GM12878 (cell line): ENCODE results near the gene CYREN. TPM values are rescaled to one million over a fixed set of nuclear protein-coding genes. Genes with fewer than 3 reads are reported as not detected.

ENCODE experiments used
- ATAC-seq: fragments of 200-7000 bp; cut with Tn5 transposase; 3 replicates; pipeline ENCODE4 v1.9.1; 2020; ENCODE audit warnings: mild to moderate bottlenecking, moderate library complexity
- BruUV-seq: library from RNA; stranded (reverse); fragments of 400-500 nt; replicated peaks from 2 replicates; lab custom pipeline; 2021; lab: Mats Ljungman, UMichigan
- CTCF ChIA-PET: fragments of 300-600 bp; sonication (Branson Sonifier 250); formaldehyde crosslinking; extraction: SDS; loops from one replicate; lab custom pipeline; 2021; ENCODE audit warnings: inconsistent platforms; lab: Yijun Ruan, JAX
- POLR2A ChIA-PET: fragments of 350-600 bp; formaldehyde crosslinking; extraction: SDS; loops from one replicate; lab custom pipeline; 2021; ENCODE audit warnings: inconsistent platforms; lab: Charles Lee
- RAD21 ChIA-PET: fragments of 300-600 bp; sonication (Branson Sonifier 250); formaldehyde crosslinking; loops from one replicate; lab custom pipeline; 2023; ENCODE audit warnings: antibody characterized with exemption; ENCODE audit not compliant: unreplicated experiment; lab: Charles Lee
- SMC1A ChIA-PET: fragments of 300-600 bp; sonication (Branson Sonifier 250); formaldehyde crosslinking; loops from one replicate; lab custom pipeline; 2023; ENCODE audit not compliant: unreplicated experiment, uncharacterized antibody; lab: Charles Lee
- DNase-seq: peaks from one replicate; pipeline ENCODE4 v3.0.0-alpha.2; 2011; ENCODE audit warnings: low read depth, low spot score
- FAIRE-seq: peaks from 3 replicates; lab custom pipeline; 2011; peaks lifted over from hg19 to GRCh38; lab: Jason Lieb, UNC
- H2AFZ ChIP-seq: 2 replicates; pipeline ENCODE4 v1.6.0; 2011; ENCODE audit warnings: low read depth, low read length, control low read depth; ENCODE audit not compliant: control insufficient read depth
- H3K27ac ChIP-seq: 2 replicates; pipeline ENCODE4 v1.5.1; 2011; ENCODE audit warnings: control low read depth; ENCODE audit not compliant: control insufficient read depth, insufficient read depth
- H3K27me3 ChIP-seq, 2 experiments: replicated peaks in 1 of 2; 2 replicates each; pipeline versions ENCODE4 v1.6.0 to v1.6.1; 2011; ENCODE audit warnings: low read length in 1 of 2; ENCODE audit not compliant: control insufficient read depth in 2 of 2, insufficient read depth in 2 of 2
- H3K36me3 ChIP-seq, 2 experiments: 2 replicates each; pipeline ENCODE4 v1.5.1; 2011; ENCODE audit warnings: low read length in 1 of 2; ENCODE audit not compliant: control insufficient read depth in 2 of 2, insufficient read depth in 2 of 2
- H3K4me1 ChIP-seq: 2 replicates; pipeline ENCODE4 v1.6.1; 2011; ENCODE audit warnings: mild to moderate bottlenecking, low read length, moderate library complexity, mixed read lengths; ENCODE audit not compliant: control insufficient read depth, insufficient read depth
- H3K4me2 ChIP-seq: 2 replicates; pipeline ENCODE4 v1.6.0; 2011; ENCODE audit warnings: control low read depth; ENCODE audit not compliant: control insufficient read depth, insufficient read depth
- H3K4me3 ChIP-seq: fragments of 200-600 bp; sonication (generic); 2 replicates; pipeline ENCODE4 v1.5.1; 2016
- H3K79me2 ChIP-seq: 2 replicates; pipeline ENCODE4 v1.6.0; 2011; ENCODE audit warnings: low read length; ENCODE audit not compliant: control insufficient read depth, insufficient read depth
- H3K9ac ChIP-seq: 2 replicates; pipeline ENCODE4 v1.8.0; 2011; ENCODE audit warnings: low read length, control low read depth, mixed read lengths; ENCODE audit not compliant: control insufficient read depth, insufficient read depth
- H3K9me3 ChIP-seq: replicated peaks from 3 replicates; pipeline ENCODE4 v1.5.1; 2011; ENCODE audit warnings: mild to moderate bottlenecking, low read length; ENCODE audit not compliant: control insufficient read depth, insufficient read depth
- H4K20me1 ChIP-seq: 2 replicates; pipeline ENCODE4 v1.6.0; 2011; ENCODE audit not compliant: control insufficient read depth, insufficient read depth
- BMI1 ChIP-seq: fragments of 450-650 bp; IDR thresholded peaks from 2 replicates; pipeline ENCODE4 v1.6.1; 2016; ENCODE audit warnings: mild to moderate bottlenecking, moderate library complexity, borderline replicate concordance
- CBX3 ChIP-seq: fragments of 200-600 bp; sonication (generic); IDR thresholded peaks from 2 replicates; pipeline ENCODE4 v1.6.1; 2016; ENCODE audit warnings: low read depth, borderline replicate concordance
- CEBPB ChIP-seq, 2 experiments: fragments of 150-350 bp in 1 of 2; IDR thresholded peaks; 2 replicates each; pipeline ENCODE4 v1.6.1; 2012 to 2014; ENCODE audit warnings: low read depth in 2 of 2, low read length in 2 of 2, borderline replicate concordance in 1 of 2, inconsistent platforms in 1 of 2
- CHD2 ChIP-seq: IDR thresholded peaks from 2 replicates; pipeline ENCODE4 v1.6.1; 2011; ENCODE audit warnings: low read depth, low read length, improper control_type of control experiment, borderline replicate concordance
- CREB1 ChIP-seq: IDR thresholded peaks from 2 replicates; pipeline ENCODE4 v1.6.1; 2012; ENCODE audit warnings: low read depth, mild to moderate bottlenecking, inconsistent platforms
- DPF2 ChIP-seq: fragments of 450-650 bp; IDR thresholded peaks from 2 replicates; pipeline ENCODE4 v1.6.1; 2017; ENCODE audit warnings: mild to moderate bottlenecking
- MEF2A ChIP-seq: IDR thresholded peaks from 2 replicates; pipeline ENCODE4 v1.6.1; 2011; ENCODE audit warnings: low read depth, mild to moderate bottlenecking, low read length, moderate library complexity; ENCODE audit not compliant: insufficient read depth
- MEF2B ChIP-seq: fragments of 450-650 bp; IDR thresholded peaks from 2 replicates; pipeline ENCODE4 v1.6.1; 2018; ENCODE audit warnings: mild to moderate bottlenecking, moderate library complexity; ENCODE audit not compliant: partially characterized antibody, poor library complexity, severe bottlenecking
- NR2C1 ChIP-seq: fragments of 450-650 bp; IDR thresholded peaks from 2 replicates; pipeline ENCODE4 v1.6.1; 2017; ENCODE audit warnings: antibody characterized with exemption, mild to moderate bottlenecking, moderate library complexity
- PAX8 ChIP-seq: fragments of 450-650 bp; IDR thresholded peaks from 2 replicates; pipeline ENCODE4 v1.6.1; 2017; ENCODE audit warnings: mild to moderate bottlenecking, moderate library complexity
- POLR2AphosphoS5 ChIP-seq: IDR thresholded peaks from 2 replicates; pipeline ENCODE4 v1.6.1; 2011; ENCODE audit warnings: mild to moderate bottlenecking, low read length, inconsistent platforms
- POU2F2 ChIP-seq: IDR thresholded peaks from 3 replicates; pipeline ENCODE4 v1.6.1; 2011; ENCODE audit warnings: low read depth, mild to moderate bottlenecking, low read length, borderline replicate concordance
- RUNX3 ChIP-seq: IDR thresholded peaks from 2 replicates; pipeline ENCODE4 v1.6.1; 2012; ENCODE audit warnings: low read length, inconsistent platforms
- SIN3A ChIP-seq: IDR thresholded peaks from 2 replicates; pipeline ENCODE4 v1.6.1; 2012; ENCODE audit warnings: low read depth, low read length, improper control_type of control experiment
- SPI1 ChIP-seq: IDR thresholded peaks from 2 replicates; pipeline ENCODE4 v1.6.1; 2011; ENCODE audit warnings: low read depth, mild to moderate bottlenecking, low read length, moderate library complexity, borderline replicate concordance; ENCODE audit not compliant: insufficient read depth
- STAT1 ChIP-seq: fragments of 450-650 bp; conservative IDR thresholded peaks from 2 replicates; pipeline ENCODE4 v1.6.1; 2014; ENCODE audit warnings: antibody characterized with exemption, mild to moderate bottlenecking
- TCF3 ChIP-seq: IDR thresholded peaks from 2 replicates; pipeline ENCODE4 v1.6.1; 2012; ENCODE audit warnings: low read depth, mild to moderate bottlenecking, low read length, borderline replicate concordance; ENCODE audit not compliant: insufficient read depth
- ZNF24 ChIP-seq: fragments of 450-650 bp; IDR thresholded peaks from 2 replicates; pipeline ENCODE4 v1.6.1; 2017; ENCODE audit warnings: antibody characterized with exemption, mild to moderate bottlenecking
- WGBS: methylation state at CpG from one replicate; pipeline ENCODE4 v1.1.6; 2016; ENCODE audit warnings: low lambda C conversion rate; ENCODE audit not compliant: insufficient replicate concordance, insufficient coverage; ENCODE audit errors: missing lambda C conversion rate; 5-methylcytosine and 5-hydroxymethylcytosine counted together
- in situ Hi-C: fragments of 300-500 bp; cut with MboI; formaldehyde crosslinking; loops from 9 replicates; pipeline ENCODE4 v1.14.3; 2018; ENCODE audit warnings: mixed read lengths
- intact Hi-C: fragments of 100-400 bp; cut with micrococcal nuclease; formaldehyde crosslinking; loops from one replicate; pipeline ENCODE4 v1.14.2; 2022; ENCODE audit not compliant: unreplicated experiment
- polyA plus RNA-seq, 11 experiments: library from polyadenylated mRNA; depleted of rRNA in 4 of 11; unstranded in 6 of 11; stranded (reverse) in 5 of 11; fragments of >200 nt; fragmentation: Nextera tagmentation in 4 of 11; fragmentation: Illumina TruSeq in 1 of 11; extraction: Ambion mirVana in 4 of 11; extraction: Trizol in 1 of 11; gene quantifications; 1 replicate in 1 of 11; 2 replicates in 10 of 11; pipeline versions ENCODE4 v1.2.1 to v1.2.3, GENCODE V29; 2011 to 2016; ENCODE audit warnings: inconsistent platforms in 2 of 11, missing spikeins in 2 of 11, low read depth in 1 of 11
- total RNA-seq, 4 experiments: library from RNA; depleted of rRNA in 3 of 4; stranded (reverse); fragments of >200 nt in 3 of 4; fragmentation: Illumina TruSeq in 1 of 4; extraction: Trizol in 1 of 4; gene quantifications; 2 replicates each; pipeline versions ENCODE4 v1.2.1 to v1.2.3, GENCODE V29; 2013 to 2021
- TF ChIP-seq, protein P1 (sequence below): fragments of 450-650 bp; IDR thresholded peaks from 2 replicates; pipeline ENCODE4 v1.6.1; 2017; ENCODE audit warnings: mild to moderate bottlenecking, moderate library complexity

CYREN gene
- total and polyA plus RNA-seq, 10 of the 15 experiments (the other 5 are each of a cell fraction or from before 2014, with no cell fraction given): 8.7 to 64.3 (median 55.7) TPM

DNA sequence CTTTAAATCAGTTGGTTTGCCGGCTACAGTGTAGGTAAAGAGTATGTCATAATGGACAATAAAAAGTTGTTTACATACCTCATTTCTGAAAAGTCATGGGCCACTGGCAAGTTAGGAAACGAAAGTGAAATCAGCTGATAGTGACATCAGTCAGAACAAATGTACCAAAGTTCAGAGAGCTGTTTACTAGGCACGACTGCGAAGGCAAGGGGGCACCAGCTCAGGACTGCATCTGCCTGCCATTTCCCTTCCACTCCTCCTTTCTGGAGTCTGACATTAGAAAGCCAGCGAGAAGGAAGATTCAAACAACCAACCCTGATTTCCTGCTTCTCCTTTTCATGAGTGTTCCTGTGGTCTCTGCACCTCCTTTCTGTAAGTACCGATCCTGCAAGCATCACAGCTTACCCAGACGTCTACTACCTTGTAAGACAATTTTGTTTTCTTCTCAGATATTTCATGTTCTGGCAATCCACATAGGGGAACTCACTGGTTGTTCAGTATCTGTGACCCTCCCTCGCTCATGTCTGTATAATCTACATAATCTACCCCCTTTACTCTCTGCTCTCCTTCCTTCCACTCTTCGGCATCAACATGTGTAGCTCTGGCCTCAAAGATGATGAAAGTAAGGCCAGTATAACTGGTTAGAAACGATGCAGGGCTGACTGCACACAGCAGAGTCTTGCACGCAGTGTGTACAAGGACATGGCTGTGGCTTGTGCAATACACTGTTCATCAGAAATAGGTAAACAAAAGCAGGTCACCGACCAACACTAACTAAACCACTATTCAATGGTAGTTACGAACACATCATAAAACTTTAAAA is 22.4 kb downstream of the CYREN start, which contains the start of gene TMEM140:
TMEM140 (plus strand) TSS at position 174 of the 823 bp plus-strand sequence. CDS start 16,370 bp downstream, outside the sequence.
- RAD21 ChIA-PET: interaction anchor here (0.6 to 7.3 kb wide), 20 partner anchors 14 to 512 kb away, joined by 3 to 154 read pairs (median 3); partner anchors contain the start of genes AGBL3 and CYREN
- FAIRE-seq: no peak
- H3K27ac ChIP-seq: peak within 1 kb of the TSS; percentile 73
- no peaks in the 10 kb centered on the region for H3K36me3 ChIP-seq
- peak within 1 kb of the TSS; percentile 73 for H3K4me2 ChIP-seq
- H4K20me1 ChIP-seq: no peaks in the 10 kb centered on the region
- H3K4me1 ChIP-seq: peaks cover 27% of the 10 kb centered on the region
- peak within 1 kb of the TSS; percentile 67 for H3K4me3 ChIP-seq
- POLR2A ChIA-PET: interaction anchor here (0.6 to 9.3 kb wide), 10 partner anchors 8 to 359 kb away, joined by 3 to 169 read pairs (median 4); partner anchors contain the start of genes AGBL3 and CYREN
- H2AFZ ChIP-seq: peak within 1 kb of the TSS; percentile 59
- SMC1A ChIA-PET: interaction anchor here (0.9 to 12.4 kb wide), 26 partner anchors 11 to 515 kb away, joined by 3 to 293 read pairs (median 4); partner anchors contain the start of genes AGBL3 and CYREN
- H3K79me2 ChIP-seq: peaks cover 39% of the 10 kb centered on the region
- peak; percentile 78 for ATAC-seq
- CTCF ChIA-PET: interaction anchor here (0.6 to 6.8 kb wide), 21 partner anchors 9 to 203 kb away, joined by 3 to 86 read pairs (median 4); partner anchors contain the start of genes AGBL3 and CYREN
- H3K9me3 ChIP-seq: peaks cover 3% of the 10 kb centered on the region; the same call in 2 of the 3 replicates
- peak; percentile 90 for DNase-seq
- intact Hi-C loops (loop anchor here (1.0 to 5.0 kb wide), 3 partner anchors 22 to 152 kb away; partner anchors contain the start of gene CYREN), in situ Hi-C loops (no loop called here)
- H3K27me3 ChIP-seq: no peaks in the 10 kb centered on the region
- BruUV-seq: TSS peak; percentile 74
- WGBS: 3% methylated on average over 13 of the region's 13 CpGs
- H3K9ac ChIP-seq: peak within 1 kb of the TSS; percentile 62
- TF ChIP-seq DPF2 (peak; percentile 48), SPI1 (peak; percentile 60; the same call in 1 of the 2 replicates), TCF3 (0 out of 2 replicates have a peak, but pooled peaks have one; percentile 9), POLR2AphosphoS5 (peak; percentile 95), RUNX3 (peak; percentile 67), CHD2 (peak; percentile 60; the same call in 1 of the 2 replicates), POU2F2 (peak; percentile 49; the same call in 2 of the 3 replicates), MEF2B (peak; percentile 40), STAT1 (0 out of 2 replicates have a peak, but pooled peaks have one; percentile 30), BMI1 (no peak), CEBPB (IDR thresholded peaks at IDR 0.05; ENCODE audit: borderline replicate concordance in 1 of 2, low read depth in 2 of 2, low read length in 2 of 2) (peak in 1 of 2 experiments; percentile 57; a peak in 2 of 4 replicates), PAX8 (peak; percentile 90), CBX3 (no peak), NR2C1 (peak; percentile 42), SIN3A (peak; percentile 86; the same call in 1 of the 2 replicates), MEF2A (0 out of 2 replicates have a peak, but pooled peaks have one; percentile 28), CREB1 (peak; percentile 88), ZNF24 (peak; percentile 58; the same call in 1 of the 2 replicates)
- TF ChIP-seq, protein P1, sequence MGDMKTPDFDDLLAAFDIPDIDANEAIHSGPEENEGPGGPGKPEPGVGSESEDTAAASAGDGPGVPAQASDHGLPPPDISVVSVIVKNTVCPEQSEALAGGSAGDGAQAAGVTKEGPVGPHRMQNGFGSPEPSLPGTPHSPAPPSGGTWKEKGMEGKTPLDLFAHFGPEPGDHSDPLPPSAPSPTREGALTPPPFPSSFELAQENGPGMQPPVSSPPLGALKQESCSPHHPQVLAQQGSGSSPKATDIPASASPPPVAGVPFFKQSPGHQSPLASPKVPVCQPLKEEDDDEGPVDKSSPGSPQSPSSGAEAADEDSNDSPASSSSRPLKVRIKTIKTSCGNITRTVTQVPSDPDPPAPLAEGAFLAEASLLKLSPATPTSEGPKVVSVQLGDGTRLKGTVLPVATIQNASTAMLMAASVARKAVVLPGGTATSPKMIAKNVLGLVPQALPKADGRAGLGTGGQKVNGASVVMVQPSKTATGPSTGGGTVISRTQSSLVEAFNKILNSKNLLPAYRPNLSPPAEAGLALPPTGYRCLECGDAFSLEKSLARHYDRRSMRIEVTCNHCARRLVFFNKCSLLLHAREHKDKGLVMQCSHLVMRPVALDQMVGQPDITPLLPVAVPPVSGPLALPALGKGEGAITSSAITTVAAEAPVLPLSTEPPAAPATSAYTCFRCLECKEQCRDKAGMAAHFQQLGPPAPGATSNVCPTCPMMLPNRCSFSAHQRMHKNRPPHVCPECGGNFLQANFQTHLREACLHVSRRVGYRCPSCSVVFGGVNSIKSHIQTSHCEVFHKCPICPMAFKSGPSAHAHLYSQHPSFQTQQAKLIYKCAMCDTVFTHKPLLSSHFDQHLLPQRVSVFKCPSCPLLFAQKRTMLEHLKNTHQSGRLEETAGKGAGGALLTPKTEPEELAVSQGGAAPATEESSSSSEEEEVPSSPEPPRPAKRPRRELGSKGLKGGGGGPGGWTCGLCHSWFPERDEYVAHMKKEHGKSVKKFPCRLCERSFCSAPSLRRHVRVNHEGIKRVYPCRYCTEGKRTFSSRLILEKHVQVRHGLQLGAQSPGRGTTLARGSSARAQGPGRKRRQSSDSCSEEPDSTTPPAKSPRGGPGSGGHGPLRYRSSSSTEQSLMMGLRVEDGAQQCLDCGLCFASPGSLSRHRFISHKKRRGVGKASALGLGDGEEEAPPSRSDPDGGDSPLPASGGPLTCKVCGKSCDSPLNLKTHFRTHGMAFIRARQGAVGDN: peak; percentile 81
